NT2/D1 (cell line): ENCODE results near the gene TMEM45B.

Source experiments
- YY1 ChIP-seq: IDR thresholded peaks from 2 replicates; pipeline ENCODE4 v1.6.1; 2011; ENCODE audit not compliant: insufficient read length, insufficient read depth
- ZNF274 ChIP-seq: IDR thresholded peaks from 2 replicates; pipeline ENCODE4 v1.6.1; 2011; ENCODE audit warnings: mild to moderate bottlenecking, low read depth, low read length

DNA sequence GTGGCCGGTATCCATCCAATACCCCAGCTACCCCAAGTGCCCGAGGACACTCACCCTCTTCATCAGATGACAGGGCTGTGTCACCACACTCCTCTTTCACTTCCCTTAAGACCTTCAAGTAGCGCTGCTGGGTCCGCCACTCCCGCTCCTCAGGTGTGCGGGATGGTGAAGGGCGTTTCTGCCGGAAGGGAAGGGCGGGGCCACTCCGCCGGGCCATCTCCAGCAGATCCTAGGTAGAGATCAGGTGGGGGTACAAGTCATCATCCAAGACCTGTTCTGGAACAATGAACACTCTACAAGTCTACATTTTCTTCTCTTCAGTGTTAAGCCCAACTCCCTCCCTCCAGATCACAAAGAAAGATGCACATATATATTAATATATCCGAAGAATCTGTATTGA, 69.7 kb downstream of the TMEM45B start:
- TF ChIP-seq ZNF274 (no peak), YY1 (no peak)
